SK-N-MC (cell line): ENCODE results near the gene SLC39A11.

ENCODE experiments used
- EZH2 ChIP-seq: fragments of 200-600 bp; sonication (generic); IDR thresholded peaks from one replicate; pipeline ENCODE4 v1.6.1; 2017; ENCODE audit warnings: antibody characterized with exemption
- POLR2AphosphoS5 ChIP-seq: IDR thresholded peaks from 2 replicates; pipeline ENCODE4 v1.6.1; 2012; ENCODE audit warnings: mild to moderate bottlenecking, low read depth, low read length, borderline replicate concordance

- no peak for TF ChIP-seq POLR2AphosphoS5
- TF ChIP-seq EZH2, result no peak
Observed at GRCh38 chr17:73043686-73044581, 48.6 kb downstream of the SLC39A11 start.
